ENCODE data around the gene SEPTIN12.

SEPTIN12 gene

GRCh38 chr16:4797805-4798252, 9.7 kb upstream of the SEPTIN12 start:
- DNase-seq (ENCODE audit: low spot score), result no peak
- no peak for TF ChIP-seq CTCF (IDR thresholded peaks at IDR 0.05; ENCODE audit: extremely low read depth, missing control alignments)

GRCh38 chr16:4796982-4797804, 9.0 kb upstream of the SEPTIN12 start:
- DNase-seq (ENCODE audit: low spot score), result no peak
- no peak for TF ChIP-seq CTCF (IDR thresholded peaks at IDR 0.05; ENCODE audit: extremely low read depth, missing control alignments)

DNA sequence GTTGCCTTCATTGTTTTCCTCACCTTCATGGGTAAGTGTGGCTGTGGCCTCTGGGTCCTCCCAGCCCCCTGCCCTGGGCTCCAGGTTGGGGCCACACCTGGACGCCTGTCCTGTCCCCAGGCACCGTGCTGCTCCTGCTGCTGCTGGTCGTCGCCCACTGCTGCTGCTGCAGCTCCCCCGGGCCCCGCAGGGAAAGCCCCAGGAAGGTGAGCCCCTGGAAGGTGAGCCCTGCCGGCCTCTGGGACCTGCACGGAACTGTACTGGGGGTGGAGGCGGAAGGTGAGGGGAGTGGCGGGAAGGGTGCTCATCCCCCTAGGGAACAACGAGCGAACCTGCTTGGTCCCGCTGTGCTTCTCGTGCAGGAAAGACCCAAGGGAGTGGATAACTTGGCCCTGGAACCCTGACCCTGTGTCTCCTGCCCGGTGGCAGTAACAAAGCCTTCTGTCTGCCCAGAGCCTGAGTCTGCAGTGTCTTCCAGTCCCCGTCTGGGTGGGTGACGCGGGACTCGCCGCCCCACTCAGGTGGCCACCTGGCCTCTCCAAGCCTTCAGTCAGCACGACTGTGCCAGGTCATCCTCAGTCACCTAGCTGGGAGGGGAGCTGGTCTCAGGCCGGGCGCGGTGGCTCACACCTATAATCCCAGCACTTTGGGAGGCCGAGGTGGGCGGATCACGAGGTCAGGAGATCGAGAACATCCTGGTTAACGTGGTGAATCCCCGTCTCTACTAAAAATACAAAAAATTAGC, 7.9 kb upstream of the SEPTIN12 start:
- TF ChIP-seq CTCF (IDR thresholded peaks at IDR 0.05; ENCODE audit: extremely low read depth, missing control alignments), result no peak
- no peak for DNase-seq (ENCODE audit: low spot score)

DNA sequence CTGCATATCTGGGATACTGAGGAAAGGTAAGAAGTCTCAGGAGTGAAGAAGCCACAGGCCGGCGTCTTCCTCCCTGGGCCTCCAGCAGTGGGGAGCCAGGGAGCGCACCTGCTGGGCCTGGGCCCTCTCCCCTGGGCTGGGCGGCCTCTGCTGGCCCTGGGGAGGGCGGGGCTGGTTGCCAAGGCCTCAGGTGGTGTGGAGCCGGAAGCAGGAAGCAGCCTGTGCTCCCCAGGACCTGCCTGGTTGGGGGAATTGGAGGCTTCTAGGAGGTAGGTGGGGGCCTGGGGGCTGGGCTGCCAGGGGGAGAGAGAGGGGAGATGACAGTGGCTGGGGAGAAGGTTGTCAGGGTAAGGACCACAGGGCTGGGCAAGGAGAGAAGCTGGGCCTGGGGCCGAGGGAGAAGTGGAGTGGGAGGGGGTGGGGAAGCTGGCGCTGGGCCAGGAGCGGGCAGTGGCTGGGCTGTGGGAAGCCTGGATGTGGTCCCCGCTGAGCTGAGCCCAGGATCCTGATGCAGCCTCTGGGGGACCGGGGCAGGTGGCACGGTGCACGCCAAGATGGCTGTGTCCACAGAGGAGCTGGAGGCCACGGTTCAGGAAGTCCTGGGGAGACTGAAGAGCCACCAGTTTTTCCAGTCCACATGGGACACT, 7.2 kb upstream of the SEPTIN12 start, which contains the start of gene SMIM22:
Gene SMIM22 (plus strand): TSS at position 189 of the 647 bp plus-strand sequence. CDS start 366 bp downstream, at position 555.
- TF ChIP-seq CTCF (IDR thresholded peaks at IDR 0.05; ENCODE audit: extremely low read depth, missing control alignments), result no peak
- DNase-seq (ENCODE audit: low spot score), result no peak

GRCh38 chr16:4792951-4793513, 4.9 kb upstream of the SEPTIN12 start:
- no peak for DNase-seq (ENCODE audit: low spot score)
- TF ChIP-seq CTCF (IDR thresholded peaks at IDR 0.05; ENCODE audit: extremely low read depth, missing control alignments), result no peak

DNA sequence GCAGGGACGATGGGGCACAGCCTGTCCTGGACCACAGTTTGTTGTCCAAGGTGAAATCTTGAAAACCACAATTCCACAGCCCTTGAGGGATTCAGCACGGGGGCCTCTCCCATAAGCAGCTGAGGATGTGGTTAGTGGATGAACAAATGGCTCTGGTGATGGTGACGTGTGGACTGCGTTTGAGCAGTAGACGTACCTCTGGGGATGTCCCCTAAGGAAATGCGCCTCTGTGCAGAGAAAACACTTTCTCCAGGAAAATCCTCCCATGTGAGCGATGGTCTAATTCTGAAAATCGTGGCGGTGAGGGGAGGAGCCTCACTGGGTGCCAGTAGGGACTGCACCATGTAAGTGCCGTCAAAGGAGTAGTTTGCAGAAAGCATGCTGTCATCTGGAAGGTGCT, 2.7 kb upstream of the SEPTIN12 start:
- no peak for DNase-seq (ENCODE audit: low spot score)
- TF ChIP-seq CTCF (IDR thresholded peaks at IDR 0.05; ENCODE audit: extremely low read depth, missing control alignments), result no peak
